Stimulated activated CD8-positive, alpha-beta memory T cell treated with anti-CD3 and anti-CD28 coated beads, Interleukin-15, amount 100 ng/mL, for 1 hour (primary cell): ENCODE results near the gene TRPM3.

Experiments used
- DNase-seq: peaks from one replicate; pipeline ENCODE4 v3.0.0-alpha.2; 2020; ENCODE audit warnings: low read depth

TRPM3 gene

GRCh38 chr9:70609011-70609410 lies 512.4 kb downstream of the TRPM3 start:
- no peak for DNase-seq

GRCh38 chr9:70607926-70608325 lies 513.5 kb downstream of the TRPM3 start:
- no peak for DNase-seq

GRCh38 chr9:70607329-70607728 lies 514.1 kb downstream of the TRPM3 start:
- DNase-seq = no peak

- no peak for DNase-seq
Measured at GRCh38 chr9:70603020-70603411, 518.4 kb downstream of the TRPM3 start.

GRCh38 chr9:70602321-70603019 lies 519.0 kb downstream of the TRPM3 start:
- DNase-seq = peak; percentile 4

- DNase-seq = no peak
Measured at GRCh38 chr9:70601000-70601951, 520.1 kb downstream of the TRPM3 start.

GRCh38 chr9:70600506-70600905 lies 520.9 kb downstream of the TRPM3 start:
- DNase-seq = no peak

- DNase-seq = no peak
Measured at GRCh38 chr9:70597886-70598285, 523.5 kb downstream of the TRPM3 start.

- no peak for DNase-seq
Measured at GRCh38 chr9:70595211-70595610, 526.2 kb downstream of the TRPM3 start.

- no peak for DNase-seq
Measured at GRCh38 chr9:70594386-70594944, 527.0 kb downstream of the TRPM3 start.

- no peak for DNase-seq
Measured at GRCh38 chr9:70593241-70593640, 528.2 kb downstream of the TRPM3 start.

- DNase-seq = no peak
Measured at GRCh38 chr9:70590315-70590677, 531.1 kb downstream of the TRPM3 start.

GRCh38 chr9:70589571-70590314 lies 531.7 kb downstream of the TRPM3 start:
- DNase-seq = no peak

GRCh38 chr9:70588999-70589398 lies 532.4 kb downstream of the TRPM3 start:
- DNase-seq = no peak

GRCh38 chr9:70588381-70588780 lies 533.0 kb downstream of the TRPM3 start:
- no peak for DNase-seq

- no peak for DNase-seq
Measured at GRCh38 chr9:70587201-70587600, 534.2 kb downstream of the TRPM3 start.

GRCh38 chr9:70586476-70586875 lies 534.9 kb downstream of the TRPM3 start:
- no peak for DNase-seq

- DNase-seq = no peak
Measured at GRCh38 chr9:70581955-70582350, 539.5 kb downstream of the TRPM3 start.

GRCh38 chr9:70581214-70581954 lies 540.0 kb downstream of the TRPM3 start:
- DNase-seq = no peak

GRCh38 chr9:70580606-70581195 lies 540.7 kb downstream of the TRPM3 start:
- no peak for DNase-seq

GRCh38 chr9:70579686-70580085 lies 541.7 kb downstream of the TRPM3 start:
- DNase-seq = no peak
